ENCODE data around the gene CLEC2D. TPM values are rescaled to one million over a fixed set of nuclear protein-coding genes. Genes with fewer than 3 reads are reported as not detected.
"Not testable (repeated sequence)": the region's sequence is repeated elsewhere in the genome, so short reads cannot be mapped to it uniquely, and the experiment has no call there.

CLEC2D gene
- total and polyA plus RNA-seq, 11 donors = 1.1 to 18.7 (median 1.6) TPM

DNA sequence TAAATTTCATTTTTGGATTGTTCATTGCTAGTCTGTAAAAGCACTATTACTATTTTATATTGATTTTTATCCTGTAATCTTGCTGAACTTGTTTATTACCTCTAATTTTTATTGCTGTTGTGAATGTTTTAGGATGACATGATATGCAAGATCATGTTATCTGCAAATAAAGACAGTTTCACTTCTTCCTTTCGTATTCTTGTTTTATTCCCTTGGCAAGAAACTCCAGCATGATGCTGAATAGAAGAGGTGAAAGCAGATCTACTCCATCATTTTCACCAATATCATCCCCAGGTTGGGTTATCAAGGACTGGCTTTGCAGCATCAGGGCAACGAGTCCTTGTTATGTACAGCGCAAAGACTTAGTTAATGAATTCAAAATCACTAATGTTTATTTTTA lies 66.1 kb downstream of the CLEC2D start:
- ATAC-seq = no peak
- Histone ChIP-seq H3K27ac (peak overlapping the region in 1 of 12 donors; percentile 21), H3K36me3 (no peaks in the 10 kb centered on the region), H3K4me3 (no peak overlapping the region), H3K9me3 (no peaks in the 10 kb centered on the region), H3K27me3 (no peaks in the 10 kb centered on the region), H3K4me1 (peaks cover 0 to 38% (median 5%) of the 10 kb centered on the region in 12 donors)
- TF ChIP-seq POLR2A (IDR thresholded peaks at IDR 0.05) = no peak
- TF ChIP-seq, protein P1, sequence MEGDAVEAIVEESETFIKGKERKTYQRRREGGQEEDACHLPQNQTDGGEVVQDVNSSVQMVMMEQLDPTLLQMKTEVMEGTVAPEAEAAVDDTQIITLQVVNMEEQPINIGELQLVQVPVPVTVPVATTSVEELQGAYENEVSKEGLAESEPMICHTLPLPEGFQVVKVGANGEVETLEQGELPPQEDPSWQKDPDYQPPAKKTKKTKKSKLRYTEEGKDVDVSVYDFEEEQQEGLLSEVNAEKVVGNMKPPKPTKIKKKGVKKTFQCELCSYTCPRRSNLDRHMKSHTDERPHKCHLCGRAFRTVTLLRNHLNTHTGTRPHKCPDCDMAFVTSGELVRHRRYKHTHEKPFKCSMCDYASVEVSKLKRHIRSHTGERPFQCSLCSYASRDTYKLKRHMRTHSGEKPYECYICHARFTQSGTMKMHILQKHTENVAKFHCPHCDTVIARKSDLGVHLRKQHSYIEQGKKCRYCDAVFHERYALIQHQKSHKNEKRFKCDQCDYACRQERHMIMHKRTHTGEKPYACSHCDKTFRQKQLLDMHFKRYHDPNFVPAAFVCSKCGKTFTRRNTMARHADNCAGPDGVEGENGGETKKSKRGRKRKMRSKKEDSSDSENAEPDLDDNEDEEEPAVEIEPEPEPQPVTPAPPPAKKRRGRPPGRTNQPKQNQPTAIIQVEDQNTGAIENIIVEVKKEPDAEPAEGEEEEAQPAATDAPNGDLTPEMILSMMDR (IDR thresholded peaks at IDR 0.05) = no peak
- 90 to 92% (median 91%) methylated on average over 3 of the region's 3 CpGs for WGBS, 4 donors
- DNase-seq = no peak
- intact Hi-C loops (cut with DNase I) = no loop called here

DNA sequence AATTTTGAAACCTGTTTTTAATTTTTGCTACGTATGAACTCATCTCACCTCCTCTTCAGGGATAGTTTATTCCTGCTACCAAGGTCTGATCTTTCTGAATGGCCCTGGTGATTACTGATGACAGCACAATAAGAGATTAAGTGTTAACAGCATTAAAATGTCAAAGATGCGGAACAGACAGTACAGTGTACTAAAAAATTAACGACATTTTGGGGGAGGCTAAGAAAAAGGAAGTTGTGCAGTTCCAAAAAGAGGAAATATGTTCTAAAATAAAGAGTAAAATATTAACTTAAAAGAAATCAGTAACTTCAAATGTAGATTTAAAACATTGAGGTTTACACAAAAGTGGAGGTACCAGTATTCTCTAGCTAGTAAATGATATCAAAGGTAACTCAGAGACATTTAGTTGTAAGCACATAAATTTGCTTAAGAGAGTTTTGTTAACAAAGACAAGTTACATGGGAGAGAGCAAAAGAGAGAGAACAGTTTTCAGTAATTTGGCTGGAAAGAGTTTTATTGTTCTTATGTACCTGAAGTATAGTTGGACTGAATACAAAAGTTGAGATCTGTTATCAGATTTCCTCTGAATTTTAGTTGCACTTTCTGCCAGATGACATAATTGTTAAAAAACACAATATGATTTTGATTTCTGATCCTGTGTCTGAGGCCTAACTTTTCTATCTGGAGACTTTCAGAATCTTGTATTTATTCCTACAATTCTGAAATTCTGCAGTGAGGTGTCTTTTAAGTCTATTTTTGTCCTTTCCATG lies 67.6 kb downstream of the CLEC2D start:
- intact Hi-C loops (cut with DNase I) = loop anchor here in 1 of 10 donors (2.0 kb wide), 1 partner anchor 36 kb away; no protein-coding TSS in a partner anchor
- Histone ChIP-seq H3K4me1 (peaks cover 0 to 49% (median 5%) of the 10 kb centered on the region in 12 donors), H3K27ac (peak overlapping the region; percentile 30 to 80 (median 64)), H3K4me3 (no peak overlapping the region), H3K36me3 (no peaks in the 10 kb centered on the region), H3K9me3 (no peaks in the 10 kb centered on the region), H3K27me3 (no peaks in the 10 kb centered on the region)
- ATAC-seq = peak in 2 of 4 donors; percentile 28 to 68
- TF ChIP-seq, protein P1 (IDR thresholded peaks at IDR 0.05) = no peak
- TF ChIP-seq POLR2A (IDR thresholded peaks at IDR 0.05) = no peak
- DNase-seq = no peak
- 36 to 39% (median 38%) methylated on average over 3 of the region's 3 CpGs for WGBS, 4 donors

DNA sequence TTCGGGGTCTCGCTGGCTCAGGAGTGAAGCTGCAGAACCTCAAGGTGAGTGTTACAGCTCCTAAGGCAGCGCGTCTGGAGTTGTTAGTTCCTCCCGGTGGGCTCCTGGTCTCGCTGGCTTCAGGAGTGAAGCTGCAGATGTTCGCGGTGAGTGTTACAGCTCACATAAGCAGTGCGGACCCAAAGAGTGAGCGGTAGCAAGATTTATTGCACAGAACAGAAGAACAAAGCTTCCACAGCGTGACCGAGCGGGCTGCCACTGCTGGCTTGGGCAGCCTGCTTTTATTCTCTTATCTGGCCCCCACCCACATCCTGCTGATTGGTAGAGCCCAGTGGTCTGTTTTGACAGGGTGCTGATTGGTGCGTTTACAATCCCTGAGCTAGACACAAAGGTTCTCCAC lies 69.4 kb downstream of the CLEC2D start:
- H3K27ac ChIP-seq = peak overlapping the region in 3 of 12 donors; percentile 75 to 80 (median 76)
- H3K4me3 ChIP-seq; intact Hi-C loops (cut with DNase I); H3K9me3 ChIP-seq; DNase-seq; H3K27me3 ChIP-seq; H3K36me3 ChIP-seq; ATAC-seq: not testable (repeated sequence)
- 87 to 93% (median 88%) methylated on average over 14 of the region's 14 CpGs for WGBS, 4 donors
- H3K4me1 ChIP-seq = peaks cover 0 to 63% (median 7%) of the 10 kb centered on the region in 12 donors

DNA sequence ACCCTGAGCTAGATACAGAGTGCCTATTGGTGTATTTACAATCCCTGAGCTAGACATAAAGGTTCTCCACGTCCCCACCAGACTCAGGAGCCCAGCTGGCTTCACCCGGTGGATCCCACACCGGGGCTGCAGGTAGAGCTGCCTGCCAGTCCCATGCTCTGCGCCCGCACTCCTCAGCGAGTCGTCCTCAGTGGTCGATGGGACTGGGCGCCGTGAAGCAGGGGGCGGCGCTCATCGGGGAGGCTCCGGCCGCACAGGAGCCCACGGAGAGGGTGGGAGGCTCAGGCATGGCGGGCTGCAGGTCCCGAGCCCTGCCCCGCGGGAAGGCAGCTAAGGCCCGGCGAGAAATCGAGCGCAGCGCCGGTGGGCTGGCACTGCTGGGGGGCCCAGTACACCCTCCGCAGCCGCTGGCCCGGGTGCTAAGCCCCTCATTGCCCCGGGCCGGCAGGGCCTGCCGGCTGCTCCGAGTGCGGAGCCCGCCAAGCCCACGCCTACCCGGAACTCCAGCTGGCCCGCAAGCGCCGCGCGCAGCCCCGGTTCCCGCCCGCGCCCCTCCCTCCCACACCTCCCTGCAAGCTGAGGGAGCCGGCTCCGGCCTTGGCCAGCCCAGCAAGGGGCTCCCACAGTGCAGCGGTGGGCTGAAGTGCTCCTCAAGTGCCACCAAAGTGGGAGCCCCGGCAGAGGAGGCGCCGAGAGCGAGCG lies 70.0 kb downstream of the CLEC2D start:
- intact Hi-C loops (cut with DNase I); H3K27me3 ChIP-seq; H3K36me3 ChIP-seq; ATAC-seq; H3K9me3 ChIP-seq: not testable (repeated sequence)
- Histone ChIP-seq H3K4me1 (peaks cover 0 to 63% (median 7%) of the 10 kb centered on the region in 12 donors), H3K27ac (peak overlapping the region in 8 of 12 donors; percentile 8 to 70 (median 48)), H3K4me3 (peak overlapping the region in 10 of 12 donors; percentile 7 to 55 (median 47))
- DNase-seq = peak in 3 of 5 donors; percentile 30 to 76 (median 46)
- peak in 1 of 2 donors; percentile 16 for TF ChIP-seq POLR2A (IDR thresholded peaks at IDR 0.05)
- 68 to 73% (median 70%) methylated on average over 19 to 54 of the region's 54 CpGs for WGBS, 4 donors
